ENCODE measurements around the gene COL6A3.

- TF ChIP-seq CTCF (conservative IDR thresholded peaks at IDR 0.05 in 1 of 2, IDR thresholded peaks at IDR 0.05 in 1 of 2; ENCODE audit: extremely low read depth in 1 of 2, insufficient read depth in 1 of 2, low read depth in 1 of 2, low read length in 2 of 2) (no peak), EZH2 (IDR thresholded peaks at IDR 0.05; ENCODE audit: borderline replicate concordance, low read length) (no peak)
These were observed 105.0 kb downstream of the COL6A3 start for GRCh38 chr2:237309011-237309410.
